DOHH2 (cell line): ENCODE measurements around the gene NEDD1.

Experiments used
- EZH2phosphoT487 ChIP-seq: fragments of 200-600 bp; sonication (generic); IDR thresholded peaks from 2 replicates; pipeline ENCODE4 v1.6.1; 2017; ENCODE audit warnings: borderline replicate concordance, mild to moderate bottlenecking, antibody characterized with exemption, low read length, moderate library complexity, mixed read lengths
- TF ChIP-seq, protein P1 (sequence below): fragments of 200-600 bp; sonication (generic); IDR thresholded peaks from one replicate; pipeline ENCODE4 v1.5.1; 2014; ENCODE audit warnings: antibody characterized with exemption, mild to moderate bottlenecking, low read depth, low read length; ENCODE audit not compliant: poor library complexity, severe bottlenecking

DNA sequence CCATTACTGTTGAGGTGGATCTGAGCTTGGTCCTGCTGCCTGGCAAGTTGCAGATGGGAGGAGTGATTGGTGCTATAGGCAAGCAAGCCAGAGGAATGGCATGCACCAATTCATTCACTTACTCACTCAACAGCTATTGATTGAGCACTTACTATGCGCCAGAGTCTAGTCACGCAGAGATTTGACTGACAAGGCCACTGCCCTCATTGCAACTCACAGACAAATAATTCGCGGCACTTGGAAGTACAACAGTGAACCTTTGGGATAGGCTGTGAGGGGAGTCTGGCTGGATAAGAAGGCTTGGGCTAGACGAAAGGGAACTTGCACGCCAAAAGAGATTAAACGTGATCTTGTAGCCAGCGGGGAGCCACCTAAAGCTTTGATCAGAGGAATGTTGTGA, 96.2 kb downstream of the NEDD1 start:
- TF ChIP-seq, protein P1, sequence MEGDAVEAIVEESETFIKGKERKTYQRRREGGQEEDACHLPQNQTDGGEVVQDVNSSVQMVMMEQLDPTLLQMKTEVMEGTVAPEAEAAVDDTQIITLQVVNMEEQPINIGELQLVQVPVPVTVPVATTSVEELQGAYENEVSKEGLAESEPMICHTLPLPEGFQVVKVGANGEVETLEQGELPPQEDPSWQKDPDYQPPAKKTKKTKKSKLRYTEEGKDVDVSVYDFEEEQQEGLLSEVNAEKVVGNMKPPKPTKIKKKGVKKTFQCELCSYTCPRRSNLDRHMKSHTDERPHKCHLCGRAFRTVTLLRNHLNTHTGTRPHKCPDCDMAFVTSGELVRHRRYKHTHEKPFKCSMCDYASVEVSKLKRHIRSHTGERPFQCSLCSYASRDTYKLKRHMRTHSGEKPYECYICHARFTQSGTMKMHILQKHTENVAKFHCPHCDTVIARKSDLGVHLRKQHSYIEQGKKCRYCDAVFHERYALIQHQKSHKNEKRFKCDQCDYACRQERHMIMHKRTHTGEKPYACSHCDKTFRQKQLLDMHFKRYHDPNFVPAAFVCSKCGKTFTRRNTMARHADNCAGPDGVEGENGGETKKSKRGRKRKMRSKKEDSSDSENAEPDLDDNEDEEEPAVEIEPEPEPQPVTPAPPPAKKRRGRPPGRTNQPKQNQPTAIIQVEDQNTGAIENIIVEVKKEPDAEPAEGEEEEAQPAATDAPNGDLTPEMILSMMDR, result no peak
- no peak for TF ChIP-seq EZH2phosphoT487
